ENCODE data around the gene TTC13. TPM values are rescaled to one million over a fixed set of nuclear protein-coding genes. Genes with fewer than 3 reads are reported as not detected.

The TTC13 gene
- total RNA-seq, 6 experiments from 2014 or later, result 10.7 to 14.4 (median 12.4) TPM

DNA sequence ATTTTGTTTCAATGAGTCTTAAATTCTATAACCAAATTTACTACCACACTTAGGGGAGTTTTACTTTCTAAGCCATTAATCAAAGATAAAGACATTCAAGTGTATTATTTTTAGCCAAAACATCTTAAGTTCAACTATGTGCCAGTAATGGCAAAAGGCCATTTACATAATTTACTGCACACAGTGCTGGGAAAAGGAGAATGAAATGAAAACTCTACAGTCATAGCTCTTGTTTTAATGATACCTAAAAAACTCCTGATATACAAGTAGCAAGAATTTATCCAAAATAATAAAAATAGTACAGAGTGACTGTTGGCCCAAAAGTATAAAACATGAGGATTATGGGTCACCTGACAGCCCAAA is 67.9 kb downstream of the TTC13 start:
- Mint-ChIP-seq H3K4me1 (ENCODE audit: low read depth) (peaks cover 15% of the 10 kb centered on the region), H3K27ac (no peak overlapping the region), H3K36me3 (ENCODE audit: low read depth) (peaks cover 12% of the 10 kb centered on the region; the same call in 1 of the 2 replicates), H3K27me3 (ENCODE audit: insufficient read depth) (no peaks in the 10 kb centered on the region), H3K9me3 (no peaks in the 10 kb centered on the region), H3K4me3 (no peak overlapping the region)
- DNase-seq, result no peak
- TF ChIP-seq, protein P1, sequence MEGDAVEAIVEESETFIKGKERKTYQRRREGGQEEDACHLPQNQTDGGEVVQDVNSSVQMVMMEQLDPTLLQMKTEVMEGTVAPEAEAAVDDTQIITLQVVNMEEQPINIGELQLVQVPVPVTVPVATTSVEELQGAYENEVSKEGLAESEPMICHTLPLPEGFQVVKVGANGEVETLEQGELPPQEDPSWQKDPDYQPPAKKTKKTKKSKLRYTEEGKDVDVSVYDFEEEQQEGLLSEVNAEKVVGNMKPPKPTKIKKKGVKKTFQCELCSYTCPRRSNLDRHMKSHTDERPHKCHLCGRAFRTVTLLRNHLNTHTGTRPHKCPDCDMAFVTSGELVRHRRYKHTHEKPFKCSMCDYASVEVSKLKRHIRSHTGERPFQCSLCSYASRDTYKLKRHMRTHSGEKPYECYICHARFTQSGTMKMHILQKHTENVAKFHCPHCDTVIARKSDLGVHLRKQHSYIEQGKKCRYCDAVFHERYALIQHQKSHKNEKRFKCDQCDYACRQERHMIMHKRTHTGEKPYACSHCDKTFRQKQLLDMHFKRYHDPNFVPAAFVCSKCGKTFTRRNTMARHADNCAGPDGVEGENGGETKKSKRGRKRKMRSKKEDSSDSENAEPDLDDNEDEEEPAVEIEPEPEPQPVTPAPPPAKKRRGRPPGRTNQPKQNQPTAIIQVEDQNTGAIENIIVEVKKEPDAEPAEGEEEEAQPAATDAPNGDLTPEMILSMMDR (IDR thresholded peaks at IDR 0.05), result no peak

DNA sequence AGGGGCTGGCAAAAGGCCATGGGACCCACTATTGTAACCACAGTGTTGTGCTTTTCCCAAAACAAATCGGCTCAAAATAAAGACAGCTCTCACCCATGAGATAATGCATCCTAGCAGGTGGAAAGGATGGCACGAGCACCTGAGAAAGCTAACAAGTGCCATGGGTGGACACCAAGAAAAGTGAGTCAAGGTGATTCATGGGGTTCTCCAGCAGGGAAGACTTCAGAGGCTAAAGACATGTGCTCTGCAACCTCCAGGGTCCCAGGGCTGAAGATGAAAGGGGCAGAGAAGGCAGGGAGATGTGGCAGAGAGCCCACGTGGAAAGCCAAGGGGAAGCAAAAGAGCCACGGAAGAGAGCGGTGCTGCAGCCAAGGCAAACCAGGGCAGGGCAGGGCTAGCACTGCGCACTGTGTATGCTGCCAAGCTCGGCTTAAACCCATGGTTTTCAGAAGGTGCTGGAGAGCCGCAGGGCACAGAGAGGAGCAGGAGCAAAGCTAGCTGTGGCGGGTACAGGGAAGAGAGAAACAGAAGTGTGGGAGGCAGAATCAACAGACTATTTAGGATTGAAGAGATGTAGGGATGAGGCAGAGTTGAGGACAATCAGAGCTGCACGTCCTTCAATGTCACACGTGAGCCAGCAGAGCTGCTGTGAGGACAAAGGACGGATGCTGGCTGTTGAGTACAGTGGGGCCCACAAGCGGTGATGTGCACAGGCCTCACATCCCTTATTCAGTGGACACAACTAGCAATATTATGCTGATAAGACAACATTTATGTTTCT is 68.5 kb downstream of the TTC13 start:
- Mint-ChIP-seq H3K4me3 (no peak overlapping the region), H3K4me1 (ENCODE audit: low read depth) (peaks cover 15% of the 10 kb centered on the region), H3K27ac (no peak overlapping the region), H3K27me3 (ENCODE audit: insufficient read depth) (no peaks in the 10 kb centered on the region), H3K9me3 (no peaks in the 10 kb centered on the region), H3K36me3 (ENCODE audit: low read depth) (peaks cover 12% of the 10 kb centered on the region; the same call in 1 of the 2 replicates)
- TF ChIP-seq, protein P1 (IDR thresholded peaks at IDR 0.05), result no peak
- DNase-seq, result no peak

DNA sequence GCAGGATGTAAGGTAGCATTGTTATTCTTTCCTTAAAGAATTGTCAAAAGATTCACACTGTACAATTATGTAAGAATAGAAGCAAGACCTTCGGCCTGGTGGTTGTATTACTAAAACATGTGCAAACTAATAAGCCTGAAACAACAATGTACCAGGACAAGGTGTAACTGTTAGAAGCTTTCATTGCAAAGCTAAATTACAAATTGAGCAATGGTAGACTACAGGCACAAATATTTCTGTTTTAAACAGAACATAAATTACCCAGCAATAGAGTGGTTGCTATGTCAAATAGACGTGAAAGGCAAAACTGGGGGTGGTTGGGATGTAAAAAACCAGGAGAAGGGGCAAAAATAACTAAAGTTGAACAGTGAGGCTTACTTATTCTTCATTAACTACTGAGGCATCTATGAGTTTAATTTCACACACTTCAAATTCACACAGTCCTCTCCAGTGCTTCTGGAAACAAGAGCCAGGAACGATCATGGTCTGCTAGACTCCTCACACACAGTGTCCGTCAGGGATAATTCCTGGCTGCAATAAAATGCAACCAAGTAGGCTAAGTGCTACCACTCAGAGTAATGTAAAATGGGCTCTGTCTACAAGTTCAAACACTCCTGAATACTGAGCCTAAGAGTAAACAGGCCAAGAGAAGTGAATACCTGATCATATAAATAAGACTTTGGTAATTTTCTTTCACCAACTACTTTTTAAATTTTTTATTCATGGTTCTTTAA is 71.0 kb downstream of the TTC13 start:
- DNase-seq, result no peak
- TF ChIP-seq, protein P1 (IDR thresholded peaks at IDR 0.05), result no peak
- Mint-ChIP-seq H3K27me3 (ENCODE audit: insufficient read depth) (no peaks in the 10 kb centered on the region), H3K36me3 (ENCODE audit: low read depth) (peaks cover 5% of the 10 kb centered on the region; the same call in 1 of the 2 replicates), H3K4me3 (no peak overlapping the region), H3K27ac (no peak overlapping the region), H3K4me1 (ENCODE audit: low read depth) (peaks cover under 1% of the 10 kb centered on the region; the same call in 1 of the 2 replicates), H3K9me3 (no peaks in the 10 kb centered on the region)

DNA sequence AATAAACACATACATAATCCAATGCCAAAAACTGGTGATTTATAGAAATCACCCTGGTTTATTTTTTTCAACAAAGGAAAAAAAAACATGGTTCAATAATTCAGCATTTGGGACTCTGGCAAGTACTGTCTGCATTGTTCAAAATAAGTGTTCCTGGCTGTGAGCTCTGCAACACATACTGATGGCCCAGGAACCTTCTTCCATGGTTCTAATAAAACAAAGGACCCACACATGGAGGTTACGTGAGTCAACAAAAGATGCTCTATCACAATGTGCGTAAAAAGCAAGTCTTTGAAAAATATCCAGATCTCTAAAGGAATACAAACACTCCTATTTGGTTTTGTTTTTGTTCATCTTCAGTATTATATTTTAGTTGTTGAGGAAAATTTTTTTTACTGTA is 72.4 kb downstream of the TTC13 start:
- H3K9me3 Mint-ChIP-seq, result no peaks in the 10 kb centered on the region
- peaks cover 5% of the 10 kb centered on the region; the same call in 1 of the 2 replicates for H3K36me3 Mint-ChIP-seq (ENCODE audit: low read depth)
- H3K27ac Mint-ChIP-seq, result no peak overlapping the region
- no peak overlapping the region for H3K4me3 Mint-ChIP-seq
- H3K27me3 Mint-ChIP-seq (ENCODE audit: insufficient read depth), result no peaks in the 10 kb centered on the region
- no peak for DNase-seq
- H3K4me1 Mint-ChIP-seq (ENCODE audit: low read depth), result no peaks in the 10 kb centered on the region
- TF ChIP-seq, protein P1 (IDR thresholded peaks at IDR 0.05), result no peak

DNA sequence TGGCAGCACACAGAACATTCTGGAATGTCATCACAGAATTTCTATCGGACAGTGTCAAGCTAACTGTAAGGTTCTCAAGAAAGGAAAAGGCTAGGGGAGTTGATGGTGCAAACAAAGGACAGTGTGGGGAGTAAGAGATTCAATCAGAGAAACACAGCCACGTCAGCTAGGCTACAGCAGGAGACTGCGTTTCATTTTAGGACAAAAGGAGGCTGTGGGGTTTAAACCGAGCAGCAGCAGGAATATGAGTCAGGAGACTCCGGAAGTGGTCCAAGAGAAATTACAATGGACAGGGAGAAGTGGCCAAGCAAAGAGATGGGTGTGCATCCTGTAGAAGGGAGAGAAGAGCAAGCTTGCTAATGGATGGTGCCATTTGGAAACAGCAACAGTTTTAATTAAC is 72.9 kb downstream of the TTC13 start:
- TF ChIP-seq, protein P1 (IDR thresholded peaks at IDR 0.05), result no peak
- no peaks in the 10 kb centered on the region; the same call in 1 of the 2 replicates for H3K4me1 Mint-ChIP-seq (ENCODE audit: low read depth)
- no peak overlapping the region for H3K27ac Mint-ChIP-seq
- peaks cover 5% of the 10 kb centered on the region; the same call in 1 of the 2 replicates for H3K36me3 Mint-ChIP-seq (ENCODE audit: low read depth)
- H3K27me3 Mint-ChIP-seq (ENCODE audit: insufficient read depth), result no peaks in the 10 kb centered on the region
- no peak overlapping the region for H3K4me3 Mint-ChIP-seq
- no peak for DNase-seq
- H3K9me3 Mint-ChIP-seq, result no peaks in the 10 kb centered on the region
